DMS153 treated with DMSO at 0.1 percent for 48 hours (cell line): Measurements from ENCODE around the gene BCL6.

Source experiments
- DNase-seq: peaks from one replicate; lab custom pipeline; 2025; ENCODE audit not compliant: unreplicated experiment; lab: John Stamatoyannopoulos, UW

The BCL6 gene

DNA sequence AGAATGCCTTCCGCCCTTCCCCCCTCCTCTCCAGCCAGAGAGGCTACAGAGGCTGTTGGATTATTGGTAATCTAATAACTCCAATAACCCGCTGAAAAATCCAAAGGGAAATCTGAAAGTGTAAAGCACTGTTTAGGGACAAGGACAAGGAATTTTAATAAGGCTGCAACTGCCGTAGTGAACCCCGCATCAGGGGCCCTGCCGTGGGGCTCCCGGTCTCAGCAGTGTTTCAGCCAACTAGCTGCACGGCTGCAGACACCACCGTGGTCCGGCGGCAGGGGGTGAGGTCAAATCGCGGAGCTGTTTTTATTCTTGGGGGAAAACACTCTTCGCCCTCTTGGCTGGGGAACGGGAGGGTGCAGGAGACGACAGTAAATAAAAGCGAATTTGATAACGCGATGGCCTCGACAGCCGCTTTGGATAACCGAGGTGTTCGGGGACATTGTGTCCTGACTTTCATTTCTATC, 6.1 kb downstream of the BCL6 start:
- no peak for DNase-seq

DNA sequence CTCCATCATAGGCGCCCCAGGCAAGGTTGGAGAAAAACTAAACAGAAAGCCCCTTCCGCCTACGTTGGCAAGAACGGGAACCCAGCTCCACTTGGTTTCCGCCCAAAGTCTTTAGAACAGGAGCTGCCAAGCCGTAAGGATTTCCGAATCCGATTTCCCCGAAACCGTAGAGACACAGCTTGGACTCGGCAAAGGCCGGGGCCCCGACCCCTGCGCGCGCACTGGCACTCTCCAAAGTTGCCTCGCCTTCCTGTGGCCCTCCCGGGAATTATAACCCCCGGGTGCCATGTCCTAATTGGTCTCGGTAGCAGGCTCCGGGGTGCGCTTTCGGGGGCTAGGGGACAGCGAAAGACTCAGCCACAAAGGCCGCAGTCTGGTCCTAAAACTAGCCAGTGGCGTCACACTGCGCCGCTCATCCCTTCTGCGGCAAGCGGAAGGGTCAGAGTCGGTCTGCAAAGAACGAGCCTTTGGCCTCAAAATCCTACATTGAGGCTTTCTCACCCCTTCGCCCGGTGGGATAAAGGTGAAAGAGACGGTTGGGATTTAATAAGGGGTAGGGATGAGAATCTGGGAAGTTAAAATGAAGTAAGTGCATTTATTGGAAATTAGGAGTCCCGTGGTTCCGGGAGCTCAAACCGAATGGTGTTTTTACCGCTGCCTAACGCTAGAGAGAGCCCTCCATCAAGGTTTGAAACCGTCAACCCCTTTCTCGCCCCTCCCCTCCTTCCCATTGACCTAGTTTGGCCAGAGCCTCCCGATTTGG, 6.8 kb downstream of the BCL6 start:
- DNase-seq = peak; percentile 82

DNA sequence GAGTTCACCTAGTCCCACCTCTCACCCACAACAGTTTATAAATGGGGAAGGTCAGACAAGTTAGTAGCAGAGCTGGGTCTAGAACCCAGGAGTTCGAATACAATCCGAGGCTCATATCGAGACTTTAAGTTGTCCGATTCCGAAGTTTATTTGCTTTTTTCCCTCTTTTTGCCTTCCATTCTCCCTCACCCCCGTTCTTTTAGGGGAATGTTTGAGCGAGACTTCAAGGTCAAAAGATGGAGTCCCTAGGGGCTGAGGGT, 7.3 kb downstream of the BCL6 start:
- DNase-seq = no peak

DNA sequence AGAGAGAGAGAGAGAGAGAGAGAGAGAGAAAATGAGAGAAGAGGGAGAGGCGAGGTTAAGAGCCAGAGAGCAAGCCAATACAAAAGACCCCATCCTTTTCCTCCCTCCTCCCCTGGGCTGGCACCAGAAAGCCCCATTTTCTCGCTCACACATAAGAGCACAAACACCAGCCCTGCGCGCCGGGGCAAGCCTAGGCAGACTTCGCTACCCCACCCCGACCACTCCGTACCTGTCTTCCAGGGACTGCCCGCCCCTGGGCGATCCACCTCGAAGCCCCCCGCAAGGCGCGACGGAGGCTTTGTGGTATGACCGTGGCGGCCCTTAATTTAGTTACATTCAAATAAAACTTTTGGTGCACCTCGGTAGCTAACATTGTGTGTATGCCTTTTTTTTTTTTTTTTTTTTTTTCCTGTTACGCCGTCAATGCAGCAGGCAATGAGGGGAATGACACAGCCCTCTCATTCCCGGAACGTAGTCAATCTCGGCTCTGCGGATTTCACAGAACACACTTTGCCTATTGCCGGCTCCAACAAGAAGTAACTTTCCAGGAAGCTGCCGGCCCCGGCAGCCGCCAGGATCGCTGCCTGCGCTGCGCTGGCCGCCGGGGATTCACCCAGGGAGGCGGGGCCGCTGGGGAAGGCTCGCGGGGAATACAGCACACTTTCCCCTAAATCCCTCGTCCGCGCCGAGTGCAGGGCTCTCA, 7.7 kb downstream of the BCL6 start:
- DNase-seq = peak; percentile 12

DNA sequence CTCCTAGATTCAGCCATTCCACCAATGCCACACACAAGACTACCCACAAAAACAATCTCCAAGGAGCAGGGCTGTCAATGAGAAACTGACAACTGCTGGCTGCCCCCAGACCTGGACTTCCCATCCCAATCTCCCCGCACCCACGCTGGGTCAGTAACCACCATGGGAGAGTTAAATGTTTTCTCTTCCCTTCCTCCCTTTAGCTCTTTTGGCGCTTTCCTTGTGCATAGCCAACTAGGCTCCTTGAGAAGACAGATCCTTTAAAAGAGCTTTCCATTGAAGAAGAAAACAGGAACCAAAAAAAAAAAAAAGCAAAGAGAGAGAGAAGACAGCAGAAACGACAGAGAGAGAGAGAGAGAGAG, 8.3 kb downstream of the BCL6 start:
- no peak for DNase-seq

DNA sequence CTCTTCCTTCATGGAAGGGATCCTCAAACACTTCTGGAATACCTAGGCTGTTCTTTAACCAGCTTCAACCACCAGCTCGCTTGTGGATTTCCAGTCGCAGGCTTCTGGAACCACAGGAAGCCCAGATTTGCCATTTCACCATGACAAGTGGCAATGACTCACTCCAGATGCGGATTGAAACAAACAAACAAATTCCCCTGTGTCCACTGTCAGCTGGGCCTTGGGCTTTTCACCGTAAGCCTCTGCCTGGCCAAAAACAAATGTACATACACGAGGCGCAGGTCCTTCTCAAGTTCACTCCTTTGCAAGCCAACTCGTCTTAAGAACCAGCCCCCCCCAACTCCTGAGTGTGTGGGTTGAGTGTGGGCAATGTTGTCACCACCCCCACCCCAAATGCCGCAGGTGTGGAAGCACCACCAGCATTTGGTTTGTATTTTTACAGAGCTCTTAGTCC, 8.8 kb downstream of the BCL6 start:
- no peak for DNase-seq

DNA sequence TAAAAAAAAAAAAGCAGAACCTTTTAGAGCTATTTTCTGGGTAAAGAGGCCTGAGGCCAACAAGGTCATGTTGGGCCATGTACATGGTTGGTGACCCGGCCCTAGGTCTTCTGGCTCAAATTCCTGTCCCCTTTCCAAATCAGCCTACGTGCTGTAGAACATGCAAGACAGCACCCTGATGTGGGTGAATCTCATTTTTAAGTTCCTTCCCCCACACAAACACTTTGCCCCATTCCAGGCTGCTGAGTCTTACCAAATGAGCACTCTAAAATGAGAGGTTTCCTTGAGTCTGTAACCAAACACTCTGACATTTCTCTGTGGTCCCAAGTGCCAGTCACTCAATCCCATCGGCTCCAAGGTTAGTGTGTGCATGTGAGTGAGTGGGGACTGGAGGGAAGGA, 9.4 kb downstream of the BCL6 start:
- DNase-seq = no peak

DNA sequence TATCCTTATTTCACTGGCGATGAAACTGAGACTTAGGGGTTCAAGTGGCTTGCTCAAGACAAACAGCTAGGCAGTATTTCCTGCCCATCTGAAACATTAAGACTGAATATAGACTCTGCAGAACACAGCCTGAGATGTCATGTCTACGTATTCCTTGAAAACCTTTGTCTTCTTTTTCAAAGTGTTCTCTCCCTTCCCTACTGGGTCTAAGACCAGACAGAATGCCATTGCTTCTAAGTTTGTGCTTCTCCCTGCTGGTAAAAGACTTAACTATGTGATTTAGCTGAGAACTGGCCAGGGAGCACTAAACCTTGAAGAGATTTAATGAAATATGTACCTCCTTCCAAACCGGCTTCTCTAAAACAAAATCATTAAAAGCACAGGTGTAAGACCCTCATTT, 9.9 kb downstream of the BCL6 start:
- DNase-seq = no peak

DNA sequence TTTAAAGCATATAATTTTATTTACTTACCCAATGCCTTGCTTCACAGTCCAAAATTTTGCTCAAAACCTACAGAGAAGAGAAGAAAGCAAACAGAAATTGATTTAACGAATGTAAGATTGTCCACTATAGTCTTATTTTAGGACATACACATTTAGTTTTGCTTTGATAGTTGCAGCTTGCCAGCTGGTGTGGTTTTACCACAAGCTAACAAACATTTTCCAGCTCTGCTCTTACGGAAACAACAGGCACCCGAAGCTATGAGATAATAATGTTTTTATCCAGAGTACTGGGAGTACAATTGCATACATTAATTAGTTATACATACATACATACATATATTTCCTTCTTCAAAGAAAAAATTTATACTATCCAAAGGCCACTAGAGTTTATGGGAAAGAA, 10.4 kb downstream of the BCL6 start:
- DNase-seq = no peak

DNA sequence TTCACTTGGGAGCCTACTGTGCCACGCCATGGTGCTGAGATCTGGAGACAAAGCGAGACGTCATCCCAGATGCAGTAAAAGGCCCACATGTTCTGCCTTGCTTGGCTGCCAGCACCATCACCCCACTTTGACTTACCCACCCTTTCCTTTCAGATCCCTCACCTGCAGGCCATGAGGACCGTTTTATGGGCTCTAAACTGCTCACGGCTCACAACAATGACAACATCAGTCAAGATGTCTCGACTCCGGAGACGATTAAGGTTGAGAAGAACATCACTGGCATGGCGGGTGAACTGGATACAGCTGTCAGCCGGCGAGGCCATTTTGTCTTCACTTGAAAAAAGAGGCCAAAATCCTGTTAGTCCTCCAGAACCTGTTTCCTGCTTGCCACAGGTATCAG, 11.9 kb downstream of the BCL6 start:
- DNase-seq = no peak

DNA sequence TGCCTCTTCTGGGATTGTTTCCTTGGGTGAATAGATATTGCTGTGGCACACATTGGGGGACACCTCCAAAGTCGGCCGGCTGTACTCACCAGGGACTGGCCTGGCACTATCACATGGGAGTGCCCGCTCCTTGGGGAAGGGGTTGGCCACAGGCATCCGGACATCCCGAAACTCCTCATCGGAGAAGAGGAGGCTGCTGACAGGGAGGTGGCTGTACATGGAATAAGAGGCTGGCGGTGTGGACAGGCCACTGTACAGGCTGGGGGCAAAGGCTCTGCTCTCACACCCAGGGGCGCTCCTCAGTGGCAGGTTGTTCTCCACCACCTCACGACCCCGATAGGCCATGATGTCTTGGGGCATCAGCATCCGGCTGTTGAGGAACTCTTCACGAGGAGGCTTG, 15.7 kb downstream of the BCL6 start:
- DNase-seq = no peak

DNA sequence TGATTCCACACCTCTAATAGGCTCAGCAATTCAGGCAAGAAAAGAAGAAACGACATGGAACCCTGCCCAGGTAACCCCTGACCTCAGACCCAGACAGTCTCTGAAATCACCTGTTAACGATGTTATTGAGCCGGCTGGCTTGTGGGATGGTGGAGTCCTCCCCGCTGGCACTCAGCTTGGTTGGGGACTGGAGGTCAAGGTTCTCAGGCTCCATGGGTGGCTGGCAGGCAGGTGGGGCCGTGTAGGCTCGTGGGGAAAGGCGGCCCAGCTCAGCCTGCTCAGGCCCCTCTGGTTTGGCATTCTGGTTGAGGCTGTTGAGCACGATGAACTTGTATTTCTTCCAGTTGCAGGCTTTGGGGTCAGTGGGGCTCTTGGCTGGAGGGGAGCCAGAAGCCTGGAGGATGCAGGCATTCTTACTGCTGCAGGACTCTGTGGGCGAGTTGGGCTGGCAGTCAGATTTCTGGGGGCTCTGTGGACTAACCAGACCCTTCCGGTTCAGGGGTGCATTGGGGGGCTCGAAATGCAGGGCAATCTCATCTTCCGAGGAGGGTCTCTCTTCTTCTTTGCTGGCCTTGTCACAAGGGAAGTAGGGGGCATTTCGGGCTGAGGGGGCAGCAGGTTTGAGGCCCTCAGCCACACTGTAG, 16.2 kb downstream of the BCL6 start:
- DNase-seq = no peak

DNA sequence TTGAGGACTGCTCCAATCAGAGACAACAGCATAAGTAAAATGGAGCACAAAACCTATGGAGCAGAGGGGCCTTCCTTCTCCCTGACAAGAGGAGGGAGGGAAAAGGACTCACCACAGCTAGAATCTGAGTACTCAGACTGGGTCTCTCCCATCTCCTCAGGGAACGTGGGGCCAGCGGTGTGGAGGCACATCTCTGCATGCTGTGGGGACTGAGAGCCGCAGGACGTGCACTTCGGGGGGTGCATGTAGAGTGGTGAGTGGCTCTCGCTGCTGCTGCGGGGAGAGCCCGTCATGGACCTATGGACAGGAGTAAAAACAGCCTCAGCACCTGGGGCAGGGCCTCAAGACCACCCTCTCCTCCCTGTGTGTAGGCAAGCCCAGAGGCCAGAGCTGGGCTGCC, 17.0 kb downstream of the BCL6 start:
- DNase-seq = no peak

DNA sequence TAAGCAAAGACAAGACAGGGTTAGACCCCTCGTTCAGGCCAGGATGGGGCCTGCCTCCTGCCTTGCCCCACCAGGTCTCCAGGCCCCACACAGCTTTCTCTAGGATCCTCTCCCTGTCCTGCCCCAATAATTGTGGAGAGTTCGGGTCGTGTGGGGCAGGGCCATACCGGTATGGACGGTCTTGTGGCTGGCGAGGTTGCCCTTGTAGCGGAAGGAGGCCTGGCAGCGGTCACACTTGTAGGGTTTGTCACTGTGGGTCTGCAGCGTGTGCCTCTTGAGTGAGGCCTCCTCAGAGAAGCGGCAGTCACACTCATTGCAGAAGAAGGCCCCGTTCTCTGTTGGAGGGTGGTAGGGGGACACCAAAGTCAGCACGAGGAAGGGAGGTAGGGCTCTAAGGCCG, 18.7 kb downstream of the BCL6 start:
- DNase-seq = no peak

DNA sequence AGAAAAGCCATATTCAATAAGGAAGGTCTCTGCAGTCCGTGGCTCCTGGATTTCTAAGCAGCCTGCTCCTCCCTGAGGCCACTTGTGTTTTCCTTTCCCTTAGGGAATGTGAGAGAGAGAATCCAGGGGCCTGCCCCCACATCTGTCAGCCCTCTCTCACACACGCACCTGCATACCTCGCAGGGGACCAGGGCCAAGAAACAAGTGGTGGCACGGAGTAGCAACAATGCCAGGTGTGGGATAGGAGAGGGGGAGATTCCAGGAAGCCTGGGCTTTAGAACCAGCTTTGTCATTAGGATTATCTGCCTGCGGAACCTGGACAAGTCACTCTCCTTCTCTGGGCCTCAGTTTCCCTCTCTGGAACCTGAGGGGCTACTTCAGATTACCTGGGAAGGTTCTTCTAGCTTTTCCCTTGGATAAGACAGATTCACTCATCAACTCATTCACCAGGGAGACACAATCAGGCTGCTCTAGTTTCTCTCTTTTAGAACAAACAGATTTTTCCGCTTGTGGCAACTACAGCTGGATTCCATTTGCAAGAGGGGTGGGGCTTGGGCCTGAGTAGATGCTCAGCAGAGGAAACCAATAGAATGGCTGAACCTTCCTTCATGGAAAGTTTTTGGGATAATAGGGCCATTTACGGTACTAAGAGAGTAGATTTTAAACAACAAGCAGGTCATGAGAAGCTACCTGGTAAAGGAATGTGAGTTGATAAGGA, 19.5 kb downstream of the BCL6 start:
- DNase-seq = no peak

DNA sequence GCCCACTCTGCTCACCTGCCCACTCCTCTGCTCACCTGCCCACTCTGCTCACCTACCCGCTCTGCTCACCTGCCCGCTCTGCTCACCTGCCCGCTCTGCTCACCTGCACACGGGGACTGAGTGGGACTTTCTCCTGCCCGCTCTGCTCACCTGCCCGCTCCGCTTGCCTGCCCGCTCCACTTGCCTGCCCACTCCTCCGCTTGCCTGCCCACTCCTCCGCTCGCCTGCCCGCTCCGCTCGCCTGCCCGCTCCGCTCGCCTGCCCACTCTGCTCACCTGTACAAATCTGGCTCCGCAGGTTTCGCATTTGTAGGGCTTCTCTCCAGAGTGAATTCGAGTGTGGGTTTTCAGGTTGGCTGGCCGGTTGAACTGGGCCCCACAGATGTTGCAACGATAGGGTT, 20.0 kb downstream of the BCL6 start:
- no peak for DNase-seq

DNA sequence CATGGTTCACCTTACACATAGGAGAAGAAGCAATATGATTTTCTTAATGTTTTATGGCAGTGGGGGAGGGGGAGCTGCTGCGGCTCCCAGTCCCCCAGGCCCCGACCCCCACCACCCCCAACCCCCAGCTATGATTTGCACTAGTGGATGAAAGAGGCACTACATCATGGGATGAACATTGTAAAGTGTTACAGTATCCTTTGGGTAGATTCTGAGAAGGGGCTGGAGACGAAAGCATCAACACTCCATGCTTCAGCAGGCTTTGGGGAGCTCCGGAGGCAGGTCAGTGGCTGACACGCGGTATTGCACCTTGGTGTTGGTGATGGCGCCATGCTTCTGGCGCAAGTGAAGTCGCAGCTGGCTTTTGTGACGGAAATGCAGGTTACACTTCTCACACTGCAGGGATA, 23.1 kb downstream of the BCL6 start:
- DNase-seq = no peak

DNA sequence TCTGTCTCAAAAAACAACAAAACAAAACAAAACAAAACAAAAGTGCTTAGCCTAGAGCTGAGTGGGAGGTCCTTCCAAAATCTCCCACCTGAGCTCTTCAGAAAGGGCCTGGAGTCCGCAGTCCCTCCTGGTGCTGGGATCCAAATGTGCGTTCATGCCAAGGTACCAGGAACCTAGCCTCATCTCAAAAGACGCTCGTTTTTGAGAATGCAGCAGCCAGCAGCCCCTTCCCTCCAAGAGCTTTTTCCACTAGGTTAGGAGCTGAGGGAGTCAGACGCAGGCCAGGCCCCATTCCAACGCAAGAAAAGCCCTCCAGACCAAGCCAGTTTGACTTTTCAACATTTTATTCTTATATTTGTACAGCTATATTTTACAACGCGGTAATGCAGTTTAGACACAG, 24.2 kb downstream of the BCL6 start:
- DNase-seq = no peak

DNA sequence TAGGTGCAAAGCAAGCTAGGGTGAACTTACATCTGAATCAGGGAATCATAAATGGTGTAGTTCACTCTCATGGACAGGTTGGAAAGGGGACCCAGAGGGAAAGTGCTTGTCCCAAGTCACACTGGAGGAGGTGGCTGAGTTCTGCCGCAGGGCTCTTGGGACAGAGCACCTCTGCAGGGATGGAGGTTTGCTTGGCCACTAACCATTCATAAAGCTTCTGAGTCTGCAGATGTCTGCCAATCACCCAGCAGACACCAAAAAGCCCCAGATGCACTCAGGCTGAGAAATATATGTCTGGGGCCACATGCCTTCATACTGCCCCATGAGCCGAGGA, 25.0 kb downstream of the BCL6 start:
- no peak for DNase-seq

DNA sequence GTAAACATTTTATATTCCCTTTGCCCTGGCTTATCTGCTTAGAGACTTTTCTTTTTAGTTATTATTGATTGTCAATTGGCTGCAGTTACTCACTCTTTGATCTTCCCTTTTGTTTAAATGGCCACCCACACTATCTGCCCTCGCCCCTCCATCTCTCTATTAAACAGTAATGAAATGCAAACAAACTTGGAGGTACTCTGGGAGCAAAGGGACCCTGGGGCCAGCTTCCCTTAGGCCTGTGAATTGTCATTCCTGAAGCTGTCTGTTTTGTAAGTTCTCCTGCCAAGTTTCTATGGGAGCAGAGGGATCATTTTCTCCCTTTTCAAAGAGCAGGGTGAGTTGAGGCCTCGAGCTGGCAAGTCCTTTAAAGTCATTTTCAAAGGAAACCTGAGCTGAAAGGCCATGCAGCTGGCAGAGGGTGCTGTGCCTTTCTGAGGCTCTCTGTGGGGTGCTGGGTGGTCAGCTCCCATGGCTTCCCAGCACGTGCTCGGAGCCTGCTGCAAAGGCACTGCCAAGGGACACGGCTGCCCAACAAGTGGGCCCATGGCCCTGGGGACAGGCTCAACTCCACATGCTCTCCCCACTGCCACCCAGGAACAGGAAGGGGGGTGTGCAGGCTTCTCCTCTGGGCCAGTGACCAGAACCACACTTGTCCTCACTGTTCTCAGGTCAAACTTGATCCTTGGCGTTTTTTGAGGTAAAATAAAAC, 25.5 kb downstream of the BCL6 start:
- DNase-seq = no peak

DNA sequence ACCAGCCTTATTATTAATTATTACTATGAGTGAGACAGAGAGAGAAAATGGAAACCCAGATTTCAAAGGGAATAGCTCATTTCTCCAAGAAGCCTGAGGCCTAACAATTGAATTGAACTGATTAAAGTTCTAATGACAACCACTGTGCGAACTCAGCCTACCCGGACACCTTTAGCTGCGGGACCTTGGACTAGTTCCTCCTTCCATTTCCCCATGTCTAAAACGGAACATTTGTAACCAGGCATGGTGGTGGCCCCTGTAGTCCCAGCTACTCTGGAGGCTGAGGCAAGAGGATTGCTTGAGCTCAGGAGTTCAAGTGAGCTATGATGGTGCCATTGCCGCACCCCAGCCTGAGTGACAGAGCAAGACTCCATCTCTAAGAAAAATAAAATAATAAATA, 26.5 kb downstream of the BCL6 start:
- no peak for DNase-seq
